ENCODE results near the gene REC8. TPM values are rescaled to one million over a fixed set of nuclear protein-coding genes. Genes with fewer than 3 reads are reported as not detected.
A peak's percentile ranks its signal among the peaks of the same experiment; 100 is the strongest.

Gene REC8
- total RNA-seq, 1 donor from 2014 or later, result 34.6 TPM

DNA sequence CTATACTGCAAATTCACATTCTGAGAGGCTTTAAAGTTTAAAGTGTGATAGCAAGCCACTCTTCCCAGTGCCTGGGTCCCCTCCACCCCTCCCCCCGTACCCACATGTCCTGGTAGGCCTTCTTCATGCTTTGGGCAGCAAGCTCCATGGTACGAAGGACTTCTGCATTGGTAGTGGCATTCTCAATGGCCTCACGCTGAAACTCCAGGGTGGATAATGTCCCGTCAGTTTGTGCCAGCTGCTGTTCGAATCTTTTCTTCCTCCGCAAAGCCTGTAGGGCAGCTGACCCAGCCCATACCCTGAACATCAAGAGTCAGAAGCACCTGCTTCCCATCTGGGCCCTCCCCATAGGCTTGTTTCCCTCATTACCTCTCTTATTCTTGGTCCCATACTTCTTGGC lies 39.4 kb downstream of the REC8 start:
- H3K27ac Mint-ChIP-seq, result no peak overlapping the region

GRCh38 chr14:24212924-24213865 lies 41.3 kb downstream of the REC8 start, which contains the start of gene CHMP4A:
CHMP4A (minus strand) TSS chr14:24213488; CDS start chr14:24213439, 49 bp downstream.
- peaks cover 8% of the 10 kb centered on the region for H4K20me1 ChIP-seq (ENCODE audit: low read depth)
- peaks cover 3% of the 10 kb centered on the region for H3K4me1 ChIP-seq
- H2AFZ ChIP-seq (replicated peaks), result peak within 1 kb of the TSS; percentile 87
- peak within 1 kb of the TSS; percentile 69 for H3K27ac Mint-ChIP-seq
- H3K4me1 Mint-ChIP-seq, result peaks cover 27% of the 10 kb centered on the region
- H3K36me3 ChIP-seq, result no peaks in the 10 kb centered on the region
- peak within 1 kb of the TSS; percentile 69 for H3K4me3 ChIP-seq
- H3K27me3 Mint-ChIP-seq (ENCODE audit: insufficient read depth, low read depth), result peaks cover 2% of the 10 kb centered on the region
- no peak for TF ChIP-seq EZH2phosphoT487 (IDR thresholded peaks at IDR 0.05)
- peak; percentile 18 for TF ChIP-seq CTCF (IDR thresholded peaks at IDR 0.05)
- H3K9ac ChIP-seq, result peak within 1 kb of the TSS; percentile 82
- peak within 1 kb of the TSS; percentile 89 for H3K4me2 ChIP-seq
- peaks cover 29% of the 10 kb centered on the region for H3K79me2 ChIP-seq (ENCODE audit: low read depth)
- peak within 1 kb of the TSS; percentile 96 for H3K4me3 Mint-ChIP-seq
- no peaks in the 10 kb centered on the region for H3K9me3 ChIP-seq (ENCODE audit: low read depth)
- H3K9me3 Mint-ChIP-seq, result no peaks in the 10 kb centered on the region
- H3K36me3 Mint-ChIP-seq, result peaks cover 17% of the 10 kb centered on the region
- peaks cover 36% of the 10 kb centered on the region for H3F3A ChIP-seq (ENCODE audit: low read depth)
- peak; percentile 99 for DNase-seq (ENCODE audit: low spot score)
- H3K27me3 ChIP-seq, result no peaks in the 10 kb centered on the region
- H3K27ac ChIP-seq, result peak within 1 kb of the TSS; percentile 94

More for the DNA sequence above, 39.4 kb downstream of the REC8 start:
- H3K9ac ChIP-seq, result no peak overlapping the region
- TF ChIP-seq CTCF (IDR thresholded peaks at IDR 0.05) (no peak), EZH2phosphoT487 (IDR thresholded peaks at IDR 0.05) (no peak), EZH2 (IDR thresholded peaks at IDR 0.05) (no peak)
- no peak overlapping the region for H3K27ac ChIP-seq
- H3F3A ChIP-seq (ENCODE audit: low read depth), result peaks cover 29% of the 10 kb centered on the region
- H3K4me1 ChIP-seq, result peaks cover 3% of the 10 kb centered on the region
- no peak overlapping the region for H3K4me2 ChIP-seq
- H3K9me3 Mint-ChIP-seq, result no peaks in the 10 kb centered on the region
- no peak overlapping the region for H2AFZ ChIP-seq (replicated peaks)
- H3K4me3 ChIP-seq, result no peak overlapping the region
- H3K27me3 Mint-ChIP-seq (ENCODE audit: insufficient read depth, low read depth), result peaks cover 2% of the 10 kb centered on the region
- H4K20me1 ChIP-seq (ENCODE audit: low read depth), result peaks cover 3% of the 10 kb centered on the region
- peaks cover 28% of the 10 kb centered on the region for H3K79me2 ChIP-seq (ENCODE audit: low read depth)
- H3K9me3 ChIP-seq (ENCODE audit: low read depth), result no peaks in the 10 kb centered on the region
- no peaks in the 10 kb centered on the region for H3K36me3 ChIP-seq
- no peaks in the 10 kb centered on the region for H3K27me3 ChIP-seq
- peaks cover 17% of the 10 kb centered on the region for H3K36me3 Mint-ChIP-seq
- DNase-seq (ENCODE audit: low spot score), result no peak
- peak overlapping the region; percentile 26 for H3K4me3 Mint-ChIP-seq
- H3K4me1 Mint-ChIP-seq, result peaks cover 27% of the 10 kb centered on the region

DNA sequence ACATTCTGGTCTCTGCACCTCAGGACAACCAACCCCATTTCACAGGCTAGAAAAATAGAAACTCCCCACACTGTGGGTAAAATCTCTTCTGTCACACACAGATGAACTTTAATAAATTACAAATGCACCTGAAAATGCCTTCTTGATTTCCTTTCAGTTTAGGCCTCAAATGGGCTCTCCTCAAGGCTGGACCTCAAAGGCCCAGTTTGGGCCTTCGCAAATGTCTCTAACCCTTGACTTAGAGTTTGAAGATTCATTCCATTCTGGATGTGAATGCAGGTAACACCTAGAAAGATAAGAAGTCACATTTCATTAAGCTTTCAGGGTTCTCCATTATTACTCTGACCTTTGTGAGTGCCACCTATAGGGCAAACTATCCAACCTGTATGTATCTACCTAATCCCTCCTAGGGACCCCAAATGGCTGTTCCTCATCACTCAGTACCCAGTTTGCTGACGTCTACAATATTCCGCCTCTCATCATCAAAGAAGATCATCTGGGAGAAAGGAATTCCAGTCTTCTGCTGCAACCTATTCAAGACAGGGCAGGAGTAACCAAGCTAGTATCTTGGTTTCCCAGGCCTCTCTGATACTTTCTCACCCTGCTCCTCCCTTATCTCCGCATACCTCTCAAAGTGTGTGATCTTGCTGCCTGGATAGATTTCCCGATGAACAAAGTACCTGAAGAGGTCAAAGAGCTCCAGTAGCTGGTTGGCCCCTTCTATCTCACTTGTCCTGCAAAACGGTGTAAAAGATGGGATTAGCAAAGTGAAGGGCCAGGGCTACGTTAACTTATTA lies 42.2 kb downstream of the REC8 start:
- Mint-ChIP-seq H3K27me3 (ENCODE audit: insufficient read depth, low read depth) (peaks cover 2% of the 10 kb centered on the region), H3K36me3 (peaks cover 14% of the 10 kb centered on the region), H3K9me3 (no peaks in the 10 kb centered on the region), H3K27ac (no peak overlapping the region), H3K4me1 (peaks cover 27% of the 10 kb centered on the region), H3K4me3 (peak overlapping the region; percentile 96)
- Histone ChIP-seq H3K27me3 (no peaks in the 10 kb centered on the region), H3K36me3 (no peaks in the 10 kb centered on the region), H4K20me1 (ENCODE audit: low read depth) (peaks cover 11% of the 10 kb centered on the region), H3K9me3 (ENCODE audit: low read depth) (no peaks in the 10 kb centered on the region), H3K4me3 (peak overlapping the region; percentile 69), H3K9ac (peak overlapping the region; percentile 43), H3K27ac (peak overlapping the region; percentile 76), H2AFZ (replicated peaks) (peak overlapping the region; percentile 87), H3K79me2 (ENCODE audit: low read depth) (peaks cover 37% of the 10 kb centered on the region), H3F3A (ENCODE audit: low read depth) (peaks cover 36% of the 10 kb centered on the region), H3K4me1 (peaks cover 3% of the 10 kb centered on the region), H3K4me2 (peak overlapping the region; percentile 89)
- TF ChIP-seq CTCF (IDR thresholded peaks at IDR 0.05), result no peak
- no peak for TF ChIP-seq EZH2phosphoT487 (IDR thresholded peaks at IDR 0.05)
- TF ChIP-seq EZH2 (IDR thresholded peaks at IDR 0.05), result no peak
- no peak for DNase-seq (ENCODE audit: low spot score)

Measured in neural progenitor cell (in vitro differentiated cells).